A549 treated with ZK216348 at 1 μM for 4 hours (cell line): ENCODE results near the gene NOD2. TPM values are rescaled to one million over a fixed set of nuclear protein-coding genes. Genes with fewer than 3 reads are reported as not detected.

Experiments used
- total RNA-seq: library from RNA; stranded (reverse); fragments of 200-300 nt; extraction: Qiagen RNA extraction; gene quantifications from 5 replicates; pipeline ENCODE4 v1.2.3, GENCODE V29; 2022; ENCODE audit warnings: low read depth

Gene NOD2
- 0.02 TPM in 1 of 5 replicates, not detected in the others for total RNA-seq

GRCh38 chr16:50692999-50693781, at the start of gene NOD2:
TSS of gene NOD2 (plus strand) at chr16:50693606. CDS start at chr16:50699496, 5,890 bp downstream.

GRCh38 chr16:50681021-50681885, 12.2 kb upstream of the NOD2 start, which contains the start of gene SNX20:
TSS of gene SNX20 (minus strand) at chr16:50681312. CDS start at chr16:50677526, 3,786 bp downstream.

GRCh38 chr16:50741781-50742575, 48.6 kb downstream of the NOD2 start, which contains the start of gene CYLD:
TSS of gene CYLD (plus strand) at chr16:50742086. CDS start at chr16:50749699, 7,613 bp downstream.

Other genes starting within 250 kb of the NOD2 start
- 0.12 to 0.76 TPM (median 0.31 TPM) in 5 replicates for gene NKD1, start 145.2 kb upstream of the NOD2 start, total RNA-seq
- gene SNX20, start 12.3 kb upstream of the NOD2 start, total RNA-seq, result not detected in 5 replicates
- gene CYLD, start 48.5 kb downstream of the NOD2 start, total RNA-seq, result 10.9 to 17.1 TPM (median 15.0 TPM) in 5 replicates